H1 (cell line): ENCODE results near the gene PRTG. TPM values are rescaled to one million over a fixed set of nuclear protein-coding genes. Genes with fewer than 3 reads are reported as not detected.

Experiments used
- ASH2L ChIP-seq: fragments of 200-600, 300-600 bp; sonication (generic); IDR thresholded peaks from one replicate; pipeline ENCODE4 v1.7.1; 2017; ENCODE audit warnings: low read length
- EGR1 ChIP-seq: IDR thresholded peaks from 2 replicates; pipeline ENCODE4 v1.6.1; 2011; ENCODE audit warnings: low read depth, low read length, borderline replicate concordance
- EZH2 ChIP-seq: fragments of 200-600 bp; sonication (generic); IDR thresholded peaks from 2 replicates; pipeline ENCODE4 v1.7.1; 2012; ENCODE audit warnings: low read depth, mild to moderate bottlenecking, moderate library complexity, low read length, inconsistent platforms; ENCODE audit not compliant: severe bottlenecking
- HDAC6 ChIP-seq: IDR thresholded peaks from one replicate; pipeline ENCODE4 v1.7.1; 2012; ENCODE audit warnings: low read depth, mild to moderate bottlenecking, inconsistent platforms, low read length, moderate library complexity
- NRF1 ChIP-seq: IDR thresholded peaks from 2 replicates; pipeline ENCODE4 v1.6.1; 2011; ENCODE audit warnings: mild to moderate bottlenecking, low read depth, low read length, improper control_type of control experiment
- SP1 ChIP-seq: IDR thresholded peaks from 2 replicates; pipeline ENCODE4 v1.6.1; 2011; ENCODE audit warnings: low read depth, low read length
- SP4 ChIP-seq: IDR thresholded peaks from 2 replicates; pipeline ENCODE4 v1.6.1; 2012; ENCODE audit warnings: low read length, inconsistent platforms
- TAF7 ChIP-seq: optimal IDR thresholded peaks from 2 replicates; pipeline ENCODE3; 2011; ENCODE audit warnings: low read depth, mild to moderate bottlenecking, inconsistent platforms, low read length, moderate library complexity, borderline replicate concordance
- TBP ChIP-seq: IDR thresholded peaks from 2 replicates; pipeline ENCODE4 v1.6.1; 2011; ENCODE audit warnings: low read depth, low read length, improper control_type of control experiment
- ZNF274 ChIP-seq: IDR thresholded peaks from 2 replicates; pipeline ENCODE4 v1.7.0; 2012; ENCODE audit warnings: low read length, borderline replicate concordance; ENCODE audit errors: extremely low read depth
- polyA plus RNA-seq, 7 experiments: library from polyadenylated mRNA; depleted of rRNA in 3 of 7; stranded (reverse) in 5 of 7; unstranded in 2 of 7; fragments of >200 nt in 5 of 7; fragments of 200-250 nt in 2 of 7; gene quantifications; 1 replicate in 5 of 7; 2 replicates in 1 of 7; 4 replicates in 1 of 7; pipeline versions ENCODE4 v1.2.1 to v1.2.3, GENCODE V29; 2011 to 2013; ENCODE audit warnings: missing spikeins in 2 of 7, mixed read lengths in 2 of 7
- total RNA-seq: library from RNA; stranded (reverse); fragmentation: NEBNext Ultra II Directional; extraction: Animal tissue kit (Norgen Biotek cat#: 25700); gene quantifications from 2 replicates; pipeline ENCODE4 v1.2.1, GENCODE V29; 2021
- TF ChIP-seq, protein P1 (sequence below): fragments of 300-600 bp; sonication (generic); IDR thresholded peaks from 2 replicates; pipeline ENCODE4 v1.7.1; 2012; ENCODE audit warnings: low read length, moderate library complexity, mild to moderate bottlenecking, inconsistent platforms; ENCODE audit not compliant: insufficient replicate concordance
- TF ChIP-seq, protein P2 (sequence below): IDR thresholded peaks from 2 replicates; pipeline ENCODE4 v1.6.1; 2011; ENCODE audit warnings: low read length, improper control_type of control experiment

The PRTG gene
- total and polyA plus RNA-seq, 2 of the 8 experiments (the other 6 are each of a cell fraction or from before 2014, with no cell fraction given), result 3.1 to 3.2 TPM

DNA sequence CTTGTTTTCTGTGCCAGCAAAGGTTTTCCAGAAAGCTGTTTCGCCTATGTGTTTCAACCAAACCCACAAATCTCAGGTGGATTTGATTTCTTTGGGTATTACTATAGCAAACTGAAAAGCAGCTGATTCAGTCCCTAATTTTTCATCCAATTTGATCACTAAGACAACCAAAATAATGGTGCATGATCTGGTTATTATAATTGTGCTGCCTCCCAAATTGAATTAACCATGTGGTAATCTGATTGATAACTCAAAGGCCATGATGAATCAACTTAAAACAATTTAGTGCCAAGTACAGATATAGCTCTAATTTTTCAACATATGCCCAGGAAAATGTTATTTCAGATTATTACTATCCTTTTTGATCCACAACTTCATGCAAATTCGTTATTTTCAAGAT lies 30.6 kb downstream of the PRTG start (continued):
- TF ChIP-seq, protein P1, sequence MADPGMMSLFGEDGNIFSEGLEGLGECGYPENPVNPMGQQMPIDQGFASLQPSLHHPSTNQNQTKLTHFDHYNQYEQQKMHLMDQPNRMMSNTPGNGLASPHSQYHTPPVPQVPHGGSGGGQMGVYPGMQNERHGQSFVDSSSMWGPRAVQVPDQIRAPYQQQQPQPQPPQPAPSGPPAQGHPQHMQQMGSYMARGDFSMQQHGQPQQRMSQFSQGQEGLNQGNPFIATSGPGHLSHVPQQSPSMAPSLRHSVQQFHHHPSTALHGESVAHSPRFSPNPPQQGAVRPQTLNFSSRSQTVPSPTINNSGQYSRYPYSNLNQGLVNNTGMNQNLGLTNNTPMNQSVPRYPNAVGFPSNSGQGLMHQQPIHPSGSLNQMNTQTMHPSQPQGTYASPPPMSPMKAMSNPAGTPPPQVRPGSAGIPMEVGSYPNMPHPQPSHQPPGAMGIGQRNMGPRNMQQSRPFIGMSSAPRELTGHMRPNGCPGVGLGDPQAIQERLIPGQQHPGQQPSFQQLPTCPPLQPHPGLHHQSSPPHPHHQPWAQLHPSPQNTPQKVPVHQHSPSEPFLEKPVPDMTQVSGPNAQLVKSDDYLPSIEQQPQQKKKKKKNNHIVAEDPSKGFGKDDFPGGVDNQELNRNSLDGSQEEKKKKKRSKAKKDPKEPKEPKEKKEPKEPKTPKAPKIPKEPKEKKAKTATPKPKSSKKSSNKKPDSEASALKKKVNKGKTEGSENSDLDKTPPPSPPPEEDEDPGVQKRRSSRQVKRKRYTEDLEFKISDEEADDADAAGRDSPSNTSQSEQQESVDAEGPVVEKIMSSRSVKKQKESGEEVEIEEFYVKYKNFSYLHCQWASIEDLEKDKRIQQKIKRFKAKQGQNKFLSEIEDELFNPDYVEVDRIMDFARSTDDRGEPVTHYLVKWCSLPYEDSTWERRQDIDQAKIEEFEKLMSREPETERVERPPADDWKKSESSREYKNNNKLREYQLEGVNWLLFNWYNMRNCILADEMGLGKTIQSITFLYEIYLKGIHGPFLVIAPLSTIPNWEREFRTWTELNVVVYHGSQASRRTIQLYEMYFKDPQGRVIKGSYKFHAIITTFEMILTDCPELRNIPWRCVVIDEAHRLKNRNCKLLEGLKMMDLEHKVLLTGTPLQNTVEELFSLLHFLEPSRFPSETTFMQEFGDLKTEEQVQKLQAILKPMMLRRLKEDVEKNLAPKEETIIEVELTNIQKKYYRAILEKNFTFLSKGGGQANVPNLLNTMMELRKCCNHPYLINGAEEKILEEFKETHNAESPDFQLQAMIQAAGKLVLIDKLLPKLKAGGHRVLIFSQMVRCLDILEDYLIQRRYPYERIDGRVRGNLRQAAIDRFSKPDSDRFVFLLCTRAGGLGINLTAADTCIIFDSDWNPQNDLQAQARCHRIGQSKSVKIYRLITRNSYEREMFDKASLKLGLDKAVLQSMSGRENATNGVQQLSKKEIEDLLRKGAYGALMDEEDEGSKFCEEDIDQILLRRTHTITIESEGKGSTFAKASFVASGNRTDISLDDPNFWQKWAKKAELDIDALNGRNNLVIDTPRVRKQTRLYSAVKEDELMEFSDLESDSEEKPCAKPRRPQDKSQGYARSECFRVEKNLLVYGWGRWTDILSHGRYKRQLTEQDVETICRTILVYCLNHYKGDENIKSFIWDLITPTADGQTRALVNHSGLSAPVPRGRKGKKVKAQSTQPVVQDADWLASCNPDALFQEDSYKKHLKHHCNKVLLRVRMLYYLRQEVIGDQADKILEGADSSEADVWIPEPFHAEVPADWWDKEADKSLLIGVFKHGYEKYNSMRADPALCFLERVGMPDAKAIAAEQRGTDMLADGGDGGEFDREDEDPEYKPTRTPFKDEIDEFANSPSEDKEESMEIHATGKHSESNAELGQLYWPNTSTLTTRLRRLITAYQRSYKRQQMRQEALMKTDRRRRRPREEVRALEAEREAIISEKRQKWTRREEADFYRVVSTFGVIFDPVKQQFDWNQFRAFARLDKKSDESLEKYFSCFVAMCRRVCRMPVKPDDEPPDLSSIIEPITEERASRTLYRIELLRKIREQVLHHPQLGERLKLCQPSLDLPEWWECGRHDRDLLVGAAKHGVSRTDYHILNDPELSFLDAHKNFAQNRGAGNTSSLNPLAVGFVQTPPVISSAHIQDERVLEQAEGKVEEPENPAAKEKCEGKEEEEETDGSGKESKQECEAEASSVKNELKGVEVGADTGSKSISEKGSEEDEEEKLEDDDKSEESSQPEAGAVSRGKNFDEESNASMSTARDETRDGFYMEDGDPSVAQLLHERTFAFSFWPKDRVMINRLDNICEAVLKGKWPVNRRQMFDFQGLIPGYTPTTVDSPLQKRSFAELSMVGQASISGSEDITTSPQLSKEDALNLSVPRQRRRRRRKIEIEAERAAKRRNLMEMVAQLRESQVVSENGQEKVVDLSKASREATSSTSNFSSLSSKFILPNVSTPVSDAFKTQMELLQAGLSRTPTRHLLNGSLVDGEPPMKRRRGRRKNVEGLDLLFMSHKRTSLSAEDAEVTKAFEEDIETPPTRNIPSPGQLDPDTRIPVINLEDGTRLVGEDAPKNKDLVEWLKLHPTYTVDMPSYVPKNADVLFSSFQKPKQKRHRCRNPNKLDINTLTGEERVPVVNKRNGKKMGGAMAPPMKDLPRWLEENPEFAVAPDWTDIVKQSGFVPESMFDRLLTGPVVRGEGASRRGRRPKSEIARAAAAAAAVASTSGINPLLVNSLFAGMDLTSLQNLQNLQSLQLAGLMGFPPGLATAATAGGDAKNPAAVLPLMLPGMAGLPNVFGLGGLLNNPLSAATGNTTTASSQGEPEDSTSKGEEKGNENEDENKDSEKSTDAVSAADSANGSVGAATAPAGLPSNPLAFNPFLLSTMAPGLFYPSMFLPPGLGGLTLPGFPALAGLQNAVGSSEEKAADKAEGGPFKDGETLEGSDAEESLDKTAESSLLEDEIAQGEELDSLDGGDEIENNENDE, result no peak
- TF ChIP-seq SP1 (no peak), HDAC6 (no peak), NRF1 (no peak), SP4 (no peak), EZH2 (no peak), ZNF274 (no peak), TBP (no peak), EGR1 (no peak), TAF7 (no peak), ASH2L (no peak)
- TF ChIP-seq, protein P2, sequence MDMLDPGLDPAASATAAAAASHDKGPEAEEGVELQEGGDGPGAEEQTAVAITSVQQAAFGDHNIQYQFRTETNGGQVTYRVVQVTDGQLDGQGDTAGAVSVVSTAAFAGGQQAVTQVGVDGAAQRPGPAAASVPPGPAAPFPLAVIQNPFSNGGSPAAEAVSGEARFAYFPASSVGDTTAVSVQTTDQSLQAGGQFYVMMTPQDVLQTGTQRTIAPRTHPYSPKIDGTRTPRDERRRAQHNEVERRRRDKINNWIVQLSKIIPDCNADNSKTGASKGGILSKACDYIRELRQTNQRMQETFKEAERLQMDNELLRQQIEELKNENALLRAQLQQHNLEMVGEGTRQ, result no peak
